HG03139 (cell line): ENCODE data around the gene MT1H.

ENCODE experiments used
- ATAC-seq: cut with Tn5 transposase; IDR thresholded peaks from one replicate; pipeline ENCODE4 v1.9.1; 2021; ENCODE audit not compliant: unreplicated experiment

The MT1H gene

DNA sequence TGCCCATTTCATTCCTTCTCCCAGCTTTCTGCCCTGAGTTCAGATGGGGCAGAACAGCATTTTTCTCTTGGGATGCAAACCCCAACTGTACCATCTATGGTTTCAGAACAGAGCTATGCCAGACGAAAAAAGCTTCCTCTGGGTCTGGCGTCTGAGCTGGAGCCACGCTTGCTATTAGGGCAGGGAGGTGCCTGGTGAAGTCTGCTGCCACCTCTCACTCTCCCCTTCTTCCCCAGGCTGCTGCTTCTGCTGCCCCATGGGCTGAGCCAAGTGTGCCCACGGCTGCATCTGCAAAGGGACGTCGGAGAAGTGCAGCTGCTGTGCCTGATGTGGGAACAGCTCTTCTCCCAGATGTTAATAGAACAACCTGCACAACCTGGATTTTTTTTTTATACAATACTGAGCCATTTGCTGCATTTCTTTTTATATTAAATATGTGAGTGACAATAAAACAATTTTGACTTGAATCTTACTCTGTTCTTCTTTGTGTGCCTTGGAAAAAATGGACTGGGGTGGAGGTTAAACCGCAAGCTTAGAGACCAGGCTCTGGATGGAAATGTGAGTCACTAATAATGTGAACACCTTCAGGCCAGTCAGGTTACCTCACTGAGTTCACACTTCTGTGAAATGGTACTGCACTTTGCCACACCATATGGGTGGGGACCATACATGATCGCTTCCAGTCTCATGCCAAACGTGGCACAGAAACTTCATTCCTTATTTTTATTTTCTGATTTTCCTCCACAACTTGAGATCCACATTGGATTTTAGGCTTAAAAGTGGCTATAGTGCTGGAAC is 32.8 kb upstream of the MT1H start:
- no peak for ATAC-seq

DNA sequence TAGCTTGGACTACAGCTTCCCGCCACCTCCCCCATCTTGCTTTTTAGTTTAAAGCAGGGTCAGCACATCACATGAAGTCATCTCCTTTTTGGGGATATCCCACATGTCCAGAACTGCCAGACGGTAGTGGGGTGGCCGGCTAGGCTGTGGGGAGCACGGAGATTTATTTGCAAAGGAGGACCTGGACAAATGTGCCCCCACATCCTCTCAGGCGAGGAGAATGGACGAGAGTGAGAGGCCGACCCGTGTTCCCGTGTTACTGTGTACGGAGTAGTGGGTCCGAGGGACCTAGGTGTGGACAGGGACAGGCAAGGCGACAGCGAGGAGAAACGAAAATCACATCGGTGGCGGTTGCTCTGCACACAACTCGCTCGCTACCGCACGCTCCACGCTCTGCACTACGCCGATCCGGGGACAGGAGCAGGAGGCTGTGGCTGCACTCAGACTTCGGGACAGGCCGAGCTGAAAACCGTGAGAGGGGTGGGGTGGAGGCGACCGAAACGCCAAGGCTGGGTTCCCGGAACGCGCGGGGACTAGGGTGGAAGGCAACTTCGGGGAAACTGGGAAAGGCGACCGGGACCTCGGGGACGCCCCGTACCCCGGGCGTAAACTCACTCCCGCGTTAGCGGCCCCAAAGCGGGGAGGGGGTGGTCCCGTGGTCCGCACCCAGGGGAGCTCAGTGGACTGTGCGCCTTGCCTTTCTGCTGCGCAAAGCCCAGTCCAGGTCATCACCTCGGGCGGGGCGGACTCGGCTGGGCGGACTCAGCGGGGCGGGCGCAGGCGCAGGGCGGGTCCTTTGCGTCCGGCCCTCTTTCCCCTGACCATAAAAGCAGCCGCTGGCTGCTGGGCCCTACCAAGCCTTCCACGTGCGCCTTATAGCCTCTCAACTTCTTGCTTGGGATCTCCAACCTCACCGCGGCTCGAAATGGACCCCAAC is 31.5 kb upstream of the MT1H start, which contains the start of gene MT1A:
Gene MT1A, plus strand, starts transcription at position 853 of the 937 bp plus-strand sequence. Its CDS starts 73 bp downstream, at position 926.
- no peak for ATAC-seq

GRCh38 chr16:56639045-56639444 is 30.6 kb upstream of the MT1H start:
- ATAC-seq, result no peak

DNA sequence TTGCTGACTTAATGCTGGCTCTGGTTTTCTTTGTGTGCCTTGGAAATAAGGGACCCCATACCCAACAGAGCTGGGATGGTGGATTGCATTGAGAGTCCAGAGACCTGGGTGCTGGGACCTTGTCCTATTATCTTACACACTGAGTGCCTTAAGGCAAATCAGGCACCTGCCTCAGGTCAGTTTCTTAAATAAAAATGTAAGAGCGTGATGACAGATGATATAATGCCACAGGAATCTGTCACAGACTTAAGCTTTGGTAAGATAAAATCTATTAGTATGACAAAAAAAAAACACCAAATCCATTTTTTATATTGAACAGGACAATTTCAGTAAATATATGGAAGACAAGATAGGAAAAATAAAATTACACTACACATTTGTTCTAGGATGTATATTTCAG is 29.5 kb upstream of the MT1H start:
- ATAC-seq, result no peak

DNA sequence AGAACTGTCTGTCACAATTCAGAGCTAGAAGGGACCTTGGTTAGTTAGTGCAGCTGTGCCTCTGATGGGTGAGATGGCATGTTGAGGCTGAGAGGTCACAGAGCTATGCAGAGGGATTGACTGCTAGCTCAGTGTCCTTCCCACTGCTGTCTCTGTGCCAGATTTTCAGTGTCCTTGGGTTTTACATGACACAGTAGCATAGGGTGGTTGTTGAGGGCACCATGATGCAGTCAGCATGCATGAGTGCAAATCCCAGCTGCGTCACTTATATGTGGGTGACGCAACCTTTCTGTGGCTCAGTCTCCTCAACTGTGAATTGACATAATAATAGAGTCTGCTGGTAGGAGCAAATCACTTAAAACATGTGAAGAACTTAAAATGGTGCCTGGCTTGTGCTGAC is 28.4 kb upstream of the MT1H start:
- no peak for ATAC-seq

GRCh38 chr16:56643080-56643778 is 26.4 kb upstream of the MT1H start:
- no peak for ATAC-seq

DNA sequence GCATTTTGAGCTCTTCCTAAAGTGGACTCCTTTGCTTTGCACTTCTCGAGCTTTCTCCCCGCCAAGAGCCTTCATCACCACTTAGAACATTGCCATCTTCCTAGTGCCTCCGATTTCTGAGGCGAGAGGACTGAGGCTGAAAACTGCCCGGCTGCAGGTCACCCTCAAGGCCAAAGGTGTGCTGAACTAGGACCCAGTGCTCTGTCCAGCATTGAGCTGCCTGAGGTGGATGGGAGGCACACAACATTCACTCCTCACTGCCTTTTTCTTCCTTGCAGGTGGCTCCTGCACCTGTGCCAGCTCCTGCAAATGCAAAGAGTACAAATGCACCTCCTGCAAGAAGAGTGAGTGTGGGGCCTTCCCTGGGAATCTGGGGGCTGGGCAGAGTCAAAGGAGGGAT is 25.8 kb upstream of the MT1H start:
- ATAC-seq, result no peak

GRCh38 chr16:56645311-56645710 is 24.3 kb upstream of the MT1H start:
- ATAC-seq, result no peak

DNA sequence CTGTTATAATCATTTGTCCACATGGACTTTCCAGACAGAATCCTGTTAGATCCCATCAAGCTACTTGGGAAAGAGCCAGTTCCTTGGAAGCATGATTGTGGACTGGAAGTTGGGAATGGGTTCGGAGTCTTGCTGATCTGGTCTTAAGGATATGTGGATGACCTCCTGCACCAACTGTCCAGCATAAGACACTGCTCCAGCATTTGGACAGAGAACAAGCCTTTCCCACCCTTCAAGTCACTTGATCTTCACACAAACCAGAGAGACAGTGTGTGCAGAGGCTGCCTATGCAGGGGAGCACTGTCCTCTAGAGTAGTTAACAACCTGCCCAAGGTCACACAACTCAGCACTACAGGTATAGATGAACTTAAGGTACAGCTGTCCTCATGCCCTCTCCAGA is 23.8 kb upstream of the MT1H start:
- ATAC-seq, result no peak

GRCh38 chr16:56647641-56648431 is 21.8 kb upstream of the MT1H start:
- no peak for ATAC-seq

DNA sequence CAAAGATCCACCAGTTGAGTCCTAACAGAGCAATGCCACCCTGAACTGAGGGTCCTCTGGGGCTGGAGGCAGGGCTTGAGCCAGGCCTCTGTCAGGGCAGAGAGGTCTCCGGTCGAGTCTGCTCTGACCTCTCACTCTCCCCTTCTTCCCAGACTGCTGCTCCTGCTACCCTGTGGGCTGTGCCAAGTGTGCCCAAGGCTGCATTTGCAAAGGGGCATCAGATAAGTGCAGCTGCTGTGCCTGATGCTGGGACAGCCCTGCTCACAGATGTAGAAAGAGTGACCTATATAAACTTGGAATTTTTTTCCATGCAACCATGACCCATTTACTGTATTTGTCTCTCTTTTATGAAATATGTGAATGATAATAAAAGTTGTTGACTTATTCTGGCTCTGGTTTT is 20.3 kb upstream of the MT1H start:
- no peak for ATAC-seq

GRCh38 chr16:56649820-56650219 is 19.8 kb upstream of the MT1H start:
- ATAC-seq, result no peak

- ATAC-seq, result no peak
Measured at GRCh38 chr16:56651586-56651985, 18.0 kb upstream of the MT1H start, which contains the start of gene MT1B. MT1B (plus strand) TSS chr16:56651886; CDS start chr16:56651954, 68 bp downstream.

- ATAC-seq, result no peak
Measured at GRCh38 chr16:56652600-56652999, 17.0 kb upstream of the MT1H start.

DNA sequence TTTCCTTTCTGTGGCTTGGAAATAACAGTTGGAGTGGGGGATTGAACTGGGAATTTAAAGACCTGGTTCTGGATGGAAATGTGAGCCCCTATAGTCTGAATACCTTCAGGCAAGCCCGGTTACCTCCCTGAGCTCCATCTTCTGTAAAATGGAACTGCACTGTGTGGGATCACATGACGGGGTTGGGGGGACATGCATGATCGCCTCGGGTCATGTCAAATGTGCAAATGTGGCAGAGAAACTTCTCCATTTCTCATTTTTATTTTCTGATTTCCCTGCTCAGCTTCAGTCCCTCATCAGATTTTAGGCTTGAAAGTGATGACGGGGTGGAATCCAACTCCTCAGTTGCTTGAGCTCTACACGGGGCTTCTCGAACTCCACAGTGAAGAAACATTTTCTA is 16.4 kb upstream of the MT1H start:
- ATAC-seq, result no peak

DNA sequence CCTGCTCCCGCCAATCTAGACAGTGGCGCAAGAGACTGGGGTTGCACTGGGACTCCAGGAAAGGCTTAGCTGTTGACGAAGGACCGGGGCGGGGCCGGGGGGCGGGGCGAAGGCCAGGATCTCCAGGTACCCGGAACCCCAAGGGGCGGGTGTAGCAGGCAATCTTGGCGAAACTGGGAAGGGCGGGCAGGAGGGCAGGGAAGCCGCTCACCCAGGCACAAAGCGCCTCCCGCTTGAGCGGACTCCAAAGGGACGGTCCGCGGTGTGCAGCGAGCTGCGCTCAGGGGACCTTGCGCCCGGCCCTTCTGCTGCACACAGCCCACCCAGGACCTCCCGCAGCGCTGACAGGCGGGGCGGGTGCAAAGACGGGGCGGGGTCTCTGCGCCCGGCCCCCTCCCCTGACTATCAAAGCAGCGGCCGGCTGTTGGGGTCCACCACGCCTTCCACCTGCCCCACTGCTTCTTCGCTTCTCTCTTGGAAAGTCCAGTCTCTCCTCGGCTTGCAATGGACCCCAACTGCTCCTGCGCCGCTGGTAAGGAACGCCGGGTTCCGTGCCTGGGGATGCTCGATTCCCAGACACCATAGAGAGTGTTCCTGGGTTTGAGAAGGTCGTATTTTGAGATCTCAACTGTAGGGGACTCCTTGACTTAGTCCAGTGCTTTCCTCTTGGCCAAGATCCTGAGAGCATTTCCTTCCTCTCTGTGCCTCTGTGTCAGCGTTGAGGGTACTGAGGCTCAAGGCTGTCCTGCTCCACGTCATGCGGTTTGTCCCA is 11.9 kb upstream of the MT1H start, which contains the start of gene MT1F:
Gene MT1F, plus strand, starts transcription at position 405 of the 772 bp plus-strand sequence. Its CDS starts 100 bp downstream, at position 505.
- no peak for ATAC-seq

- ATAC-seq, result no peak
Measured at GRCh38 chr16:56658327-56658875, 11.2 kb upstream of the MT1H start.

- no peak for ATAC-seq
Measured at GRCh38 chr16:56662357-56663354, 7.0 kb upstream of the MT1H start.
